Testis (tissue), 2 donors: ENCODE data around the gene C19orf81.

ENCODE experiments used
- POLR2A ChIP-seq: fragments of 450-650 bp; IDR thresholded peaks from one replicate; pipeline ENCODE4 v1.6.1; 2017; ENCODE audit warnings: antibody characterized with exemption, mild to moderate bottlenecking, moderate library complexity
- TF ChIP-seq, protein P1 (sequence below), 3 experiments: fragments of 450-650 bp in 2 of 3; fragments of 200-600 bp in 1 of 3; sonication (generic) in 1 of 3; IDR thresholded peaks; one replicate each; pipeline ENCODE4 v1.5.1; 2016 to 2019; ENCODE audit warnings: antibody characterized with exemption in 3 of 3, mild to moderate bottlenecking in 2 of 3, moderate library complexity in 1 of 3

GRCh38 chr19:50668416-50668815 is 19.2 kb downstream of the C19orf81 start:
- TF ChIP-seq, protein P1, sequence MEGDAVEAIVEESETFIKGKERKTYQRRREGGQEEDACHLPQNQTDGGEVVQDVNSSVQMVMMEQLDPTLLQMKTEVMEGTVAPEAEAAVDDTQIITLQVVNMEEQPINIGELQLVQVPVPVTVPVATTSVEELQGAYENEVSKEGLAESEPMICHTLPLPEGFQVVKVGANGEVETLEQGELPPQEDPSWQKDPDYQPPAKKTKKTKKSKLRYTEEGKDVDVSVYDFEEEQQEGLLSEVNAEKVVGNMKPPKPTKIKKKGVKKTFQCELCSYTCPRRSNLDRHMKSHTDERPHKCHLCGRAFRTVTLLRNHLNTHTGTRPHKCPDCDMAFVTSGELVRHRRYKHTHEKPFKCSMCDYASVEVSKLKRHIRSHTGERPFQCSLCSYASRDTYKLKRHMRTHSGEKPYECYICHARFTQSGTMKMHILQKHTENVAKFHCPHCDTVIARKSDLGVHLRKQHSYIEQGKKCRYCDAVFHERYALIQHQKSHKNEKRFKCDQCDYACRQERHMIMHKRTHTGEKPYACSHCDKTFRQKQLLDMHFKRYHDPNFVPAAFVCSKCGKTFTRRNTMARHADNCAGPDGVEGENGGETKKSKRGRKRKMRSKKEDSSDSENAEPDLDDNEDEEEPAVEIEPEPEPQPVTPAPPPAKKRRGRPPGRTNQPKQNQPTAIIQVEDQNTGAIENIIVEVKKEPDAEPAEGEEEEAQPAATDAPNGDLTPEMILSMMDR (IDR thresholded peaks at IDR 0.05): no peak
- TF ChIP-seq POLR2A: no peak
